Astrocyte of the spinal cord (primary cell): Measurements from ENCODE around the gene INHA.

ENCODE experiments used
- DNase-seq: peaks from one replicate; pipeline ENCODE4 v3.0.0; 2011; ENCODE audit warnings: low read depth, low spot score
- H3K4me3 ChIP-seq: 2 replicates; pipeline ENCODE4 v1.5.1; 2011; ENCODE audit warnings: low read depth, mild to moderate bottlenecking, low read length, moderate library complexity
- in situ Hi-C: cut with HindIII; loops from 2 replicates; pipeline ENCODE4 v1.10.0; 2017; ENCODE audit warnings: low sequenced_read_pairs
- TF ChIP-seq, protein P1 (sequence below): IDR thresholded peaks from 2 replicates; pipeline ENCODE4 v1.5.1; 2012; ENCODE audit warnings: low read depth, mild to moderate bottlenecking, low read length, inconsistent platforms

Gene INHA, protein sequence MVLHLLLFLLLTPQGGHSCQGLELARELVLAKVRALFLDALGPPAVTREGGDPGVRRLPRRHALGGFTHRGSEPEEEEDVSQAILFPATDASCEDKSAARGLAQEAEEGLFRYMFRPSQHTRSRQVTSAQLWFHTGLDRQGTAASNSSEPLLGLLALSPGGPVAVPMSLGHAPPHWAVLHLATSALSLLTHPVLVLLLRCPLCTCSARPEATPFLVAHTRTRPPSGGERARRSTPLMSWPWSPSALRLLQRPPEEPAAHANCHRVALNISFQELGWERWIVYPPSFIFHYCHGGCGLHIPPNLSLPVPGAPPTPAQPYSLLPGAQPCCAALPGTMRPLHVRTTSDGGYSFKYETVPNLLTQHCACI

DNA sequence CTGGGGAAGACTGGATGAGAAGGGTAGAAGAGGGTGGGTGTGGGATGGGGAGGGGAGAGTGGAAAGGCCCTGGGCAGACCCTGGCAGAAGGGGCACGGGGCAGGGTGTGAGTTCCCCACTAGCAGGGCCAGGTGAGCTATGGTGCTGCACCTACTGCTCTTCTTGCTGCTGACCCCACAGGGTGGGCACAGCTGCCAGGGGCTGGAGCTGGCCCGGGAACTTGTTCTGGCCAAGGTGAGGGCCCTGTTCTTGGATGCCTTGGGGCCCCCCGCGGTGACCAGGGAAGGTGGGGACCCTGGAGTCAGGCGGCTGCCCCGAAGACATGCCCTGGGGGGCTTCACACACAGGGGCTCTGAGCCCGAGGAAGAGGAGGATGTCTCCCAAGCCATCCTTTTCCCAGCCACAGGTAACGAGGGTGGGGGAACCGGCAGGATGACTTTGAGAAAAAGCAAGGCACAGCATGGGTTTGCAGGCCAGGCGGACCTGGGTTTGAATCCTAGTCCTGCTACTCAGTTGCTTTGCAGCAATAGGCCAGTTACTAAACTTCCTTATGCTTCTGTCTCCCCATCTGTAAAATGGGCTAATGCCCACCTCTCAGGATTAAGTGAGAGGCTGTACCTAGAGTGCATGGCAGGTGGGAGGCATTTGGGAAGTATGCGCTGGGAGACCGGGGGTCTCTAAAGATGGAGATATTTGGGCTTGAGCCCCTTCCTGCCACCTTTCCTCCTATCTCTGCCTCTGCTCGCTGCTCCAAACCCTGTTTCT lies at the start of gene INHA:
Gene INHA, plus strand, starts transcription at position 74 of the 765 bp plus-strand sequence. Its CDS starts 65 bp downstream, at position 139.
- peak within 1 kb of the TSS; percentile 57 for H3K4me3 ChIP-seq
- no peak for DNase-seq
- in situ Hi-C loops, result no loop called here
- TF ChIP-seq, protein P1, sequence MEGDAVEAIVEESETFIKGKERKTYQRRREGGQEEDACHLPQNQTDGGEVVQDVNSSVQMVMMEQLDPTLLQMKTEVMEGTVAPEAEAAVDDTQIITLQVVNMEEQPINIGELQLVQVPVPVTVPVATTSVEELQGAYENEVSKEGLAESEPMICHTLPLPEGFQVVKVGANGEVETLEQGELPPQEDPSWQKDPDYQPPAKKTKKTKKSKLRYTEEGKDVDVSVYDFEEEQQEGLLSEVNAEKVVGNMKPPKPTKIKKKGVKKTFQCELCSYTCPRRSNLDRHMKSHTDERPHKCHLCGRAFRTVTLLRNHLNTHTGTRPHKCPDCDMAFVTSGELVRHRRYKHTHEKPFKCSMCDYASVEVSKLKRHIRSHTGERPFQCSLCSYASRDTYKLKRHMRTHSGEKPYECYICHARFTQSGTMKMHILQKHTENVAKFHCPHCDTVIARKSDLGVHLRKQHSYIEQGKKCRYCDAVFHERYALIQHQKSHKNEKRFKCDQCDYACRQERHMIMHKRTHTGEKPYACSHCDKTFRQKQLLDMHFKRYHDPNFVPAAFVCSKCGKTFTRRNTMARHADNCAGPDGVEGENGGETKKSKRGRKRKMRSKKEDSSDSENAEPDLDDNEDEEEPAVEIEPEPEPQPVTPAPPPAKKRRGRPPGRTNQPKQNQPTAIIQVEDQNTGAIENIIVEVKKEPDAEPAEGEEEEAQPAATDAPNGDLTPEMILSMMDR, result no peak

DNA sequence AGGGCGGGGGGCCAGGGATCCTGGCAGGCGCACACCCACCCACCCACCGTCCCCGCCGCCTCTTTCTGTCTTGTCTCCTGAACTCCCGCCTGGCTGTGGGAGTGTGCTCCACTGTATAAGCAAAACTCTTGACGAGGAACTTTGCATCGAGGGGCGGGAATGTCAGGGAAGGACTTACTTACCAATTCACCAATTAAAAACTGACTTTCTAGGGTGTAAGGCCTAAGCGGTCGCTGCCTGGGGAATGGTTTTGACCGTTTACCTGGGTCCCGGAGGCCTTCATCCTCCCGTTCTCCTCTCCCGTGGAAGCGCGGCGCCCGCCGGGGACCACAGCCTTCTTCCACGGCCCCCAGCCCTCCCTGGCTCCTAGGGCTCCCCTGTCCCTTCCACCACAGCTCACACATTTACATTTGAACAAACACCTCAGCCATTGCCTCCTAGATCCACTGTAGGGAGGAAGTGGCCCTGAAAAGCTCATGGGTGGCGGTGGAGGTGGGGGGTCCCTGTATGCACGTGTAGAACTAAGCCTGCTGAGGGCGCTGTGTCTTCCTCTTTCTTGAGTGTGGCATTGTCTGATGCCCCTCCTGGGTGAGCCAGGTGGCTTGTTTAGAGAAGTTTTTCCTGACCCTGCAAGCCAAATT lies 49.0 kb upstream of the INHA start:
- in situ Hi-C loops, result no loop called here
- H3K4me3 ChIP-seq, result no peak overlapping the region
- DNase-seq, result no peak
- TF ChIP-seq, protein P1, result peak; percentile 8

DNA sequence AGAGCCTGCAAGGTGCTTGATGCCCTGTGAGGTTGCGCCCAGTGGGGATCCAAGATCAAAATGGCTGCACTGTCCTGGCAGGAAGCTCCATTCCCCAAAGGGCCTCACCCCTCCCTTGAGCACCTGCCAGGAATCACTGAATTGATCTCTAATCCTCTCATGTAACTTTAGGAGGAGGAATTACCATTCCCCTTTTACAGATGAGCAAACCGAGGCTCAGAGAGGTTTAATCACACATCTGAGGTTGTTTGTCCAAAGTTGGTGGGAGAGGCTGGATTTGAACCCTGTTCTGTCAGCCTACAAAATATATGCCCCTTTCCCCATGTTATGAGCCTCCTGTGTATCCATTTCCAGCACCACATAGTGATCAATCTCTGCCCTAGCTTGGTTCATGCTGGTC lies 47.3 kb upstream of the INHA start:
- DNase-seq, result no peak
- TF ChIP-seq, protein P1, result no peak
- H3K4me3 ChIP-seq, result no peak overlapping the region
- in situ Hi-C loops, result no loop called here

DNA sequence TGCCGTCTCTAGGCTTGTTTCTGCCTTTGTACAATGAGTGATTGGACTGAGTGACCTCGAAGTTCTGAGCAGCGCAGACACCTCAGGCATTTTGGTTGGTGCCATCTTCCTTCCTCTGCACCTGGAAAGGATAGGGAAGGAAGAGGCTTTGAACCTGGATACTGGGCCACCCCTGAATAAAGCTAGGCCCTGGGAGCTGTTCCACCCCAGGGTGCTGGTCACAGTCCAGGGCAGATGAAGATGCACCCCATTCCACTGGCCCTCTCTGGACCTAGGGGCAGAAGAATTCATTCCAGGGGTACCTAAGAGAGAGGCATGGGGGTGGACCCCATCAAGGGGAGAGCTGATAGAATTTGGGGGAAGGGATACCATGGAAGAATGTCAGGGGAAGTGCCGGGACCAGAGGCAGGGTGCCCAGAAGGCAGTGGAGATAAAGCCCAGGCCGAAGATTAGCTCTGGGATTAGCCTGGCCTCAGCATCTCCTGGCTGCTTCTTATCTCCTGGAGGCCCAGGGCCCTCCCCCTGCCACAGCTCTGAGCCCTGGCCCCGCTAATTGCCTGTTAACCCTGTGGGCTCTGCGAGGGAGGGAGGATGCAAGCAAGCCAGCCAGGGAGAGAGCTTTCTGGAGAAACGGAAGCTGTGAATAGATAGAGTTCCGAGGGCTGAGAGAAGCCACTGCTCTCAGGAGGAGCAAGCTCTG lies 46.4 kb upstream of the INHA start:
- no peak overlapping the region for H3K4me3 ChIP-seq
- in situ Hi-C loops, result no loop called here
- TF ChIP-seq, protein P1, result no peak
- no peak for DNase-seq

DNA sequence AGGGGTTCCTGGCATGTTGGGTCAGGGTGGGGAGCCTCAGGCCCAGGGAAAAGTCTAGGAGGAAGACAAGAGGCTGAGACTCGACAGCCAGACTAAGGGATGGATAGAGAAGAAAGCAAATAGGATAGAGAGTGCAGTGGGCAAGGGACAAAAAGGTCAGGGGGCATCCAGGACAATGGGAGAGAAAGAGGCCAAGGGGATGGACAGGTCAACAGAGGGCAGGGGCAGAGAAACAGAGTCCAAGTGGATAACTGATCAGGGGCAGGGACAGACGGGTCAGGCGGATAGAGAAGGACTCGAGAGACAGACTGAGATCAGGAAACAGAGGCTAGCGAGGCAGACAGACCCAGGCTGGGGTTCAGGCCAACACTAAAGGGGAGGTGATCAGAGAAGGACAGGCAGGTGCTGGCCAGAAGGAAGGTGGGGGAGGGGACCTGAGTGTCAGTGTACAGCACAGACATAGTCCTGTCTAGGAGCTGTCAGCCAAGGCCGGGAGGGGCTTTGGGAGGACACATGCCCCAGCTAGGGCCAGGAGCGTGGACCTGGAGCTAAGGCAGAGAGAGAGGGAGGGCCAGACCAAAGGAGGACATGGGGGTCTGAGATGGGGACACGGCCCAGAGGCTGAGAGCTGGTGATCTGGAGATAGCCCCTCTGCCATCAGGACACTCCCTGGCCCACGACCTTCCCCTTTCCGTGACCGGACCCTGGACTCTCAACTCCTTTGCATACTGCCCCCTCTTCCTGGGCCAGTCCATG lies 45.6 kb upstream of the INHA start:
- TF ChIP-seq, protein P1, result no peak
- in situ Hi-C loops, result no loop called here
- DNase-seq, result no peak

More for the DNA sequence above, 45.6 kb upstream of the INHA start:
- no peak overlapping the region for H3K4me3 ChIP-seq
